ENCODE data around the gene GCAT. TPM values are rescaled to one million over a fixed set of nuclear protein-coding genes. Genes with fewer than 3 reads are reported as not detected.

The GCAT gene
- total and polyA plus RNA-seq, 11 donors: 25.2 to 83.6 (median 39.7) TPM

DNA sequence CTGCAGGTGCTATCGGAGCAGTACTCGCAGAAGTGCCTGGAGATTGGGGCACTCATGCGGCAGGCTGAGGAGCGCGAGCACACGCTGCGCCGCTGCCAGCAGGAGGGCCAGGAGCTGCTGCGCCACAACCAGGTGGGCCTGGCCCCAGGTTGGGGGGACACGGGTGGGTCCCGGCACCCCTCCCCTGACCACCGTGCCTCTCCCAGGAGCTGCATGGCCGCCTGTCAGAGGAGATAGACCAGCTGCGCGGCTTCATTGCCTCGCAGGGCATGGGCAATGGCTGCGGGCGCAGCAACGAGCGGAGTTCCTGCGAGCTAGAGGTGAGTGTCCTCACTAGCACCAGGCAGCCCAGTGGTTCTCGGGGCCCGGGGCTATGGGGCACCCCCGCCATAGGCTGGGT, 38.7 kb upstream of the GCAT start:
- TF ChIP-seq POLR2A (IDR thresholded peaks at IDR 0.05): no peak
- TF ChIP-seq CTCF (IDR thresholded peaks at IDR 0.05): no peak
- H3K9me3 ChIP-seq: no peaks in the 10 kb centered on the region

DNA sequence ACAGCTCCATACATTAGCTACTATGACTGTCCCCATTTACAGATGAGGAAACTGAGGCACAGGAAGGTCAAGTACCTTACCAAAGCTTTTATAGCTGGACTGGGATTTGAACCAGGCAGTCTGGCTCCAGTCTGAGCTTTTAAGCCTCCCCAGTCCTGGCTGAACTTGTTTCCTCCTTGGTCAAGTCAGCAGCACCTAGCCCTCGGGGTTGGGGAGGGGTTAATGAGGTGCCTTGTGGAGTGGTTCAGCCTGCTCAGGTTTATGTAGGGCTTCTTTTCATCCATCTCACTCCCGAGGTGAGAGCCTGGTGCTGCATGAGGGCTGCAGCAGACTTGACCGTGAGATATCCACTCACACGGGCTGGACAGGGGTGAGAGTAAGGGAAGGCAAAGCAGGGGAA, 36.7 kb upstream of the GCAT start:
- intact Hi-C loops (cut with DNase I): no loop called here
- Histone ChIP-seq H3K9me3 (no peaks in the 10 kb centered on the region), H3K27me3 (no peaks in the 10 kb centered on the region), H3K27ac (no peak overlapping the region), H3K4me1 (no peaks in the 10 kb centered on the region), H3K4me3 (no peak overlapping the region), H3K36me3 (peaks cover 0 to 87% (median 83%) of the 10 kb centered on the region in 9 donors)
- ATAC-seq: no peak
- DNase-seq: no peak
- 57 to 66% (median 62%) methylated on average over 4 of the region's 4 CpGs for WGBS, 4 donors
- TF ChIP-seq POLR2A (IDR thresholded peaks at IDR 0.05) (no peak), CTCF (IDR thresholded peaks at IDR 0.05) (no peak)

More for the DNA sequence above, 38.7 kb upstream of the GCAT start:
- Histone ChIP-seq H3K36me3 (peaks cover 0 to 96% (median 88%) of the 10 kb centered on the region in 9 donors), H3K27me3 (no peaks in the 10 kb centered on the region), H3K4me1 (peaks cover 0 to 12% (median 0%) of the 10 kb centered on the region in 12 donors), H3K4me3 (no peak overlapping the region), H3K27ac (no peak overlapping the region)
- 94 to 98% (median 97%) methylated on average over 19 to 24 of the region's 24 CpGs; no CpG with 5 or more reads in 1 of the 4 donors for WGBS, 4 donors
- ATAC-seq (no peak), DNase-seq (no peak)
- intact Hi-C loops (cut with DNase I): no loop called here

DNA sequence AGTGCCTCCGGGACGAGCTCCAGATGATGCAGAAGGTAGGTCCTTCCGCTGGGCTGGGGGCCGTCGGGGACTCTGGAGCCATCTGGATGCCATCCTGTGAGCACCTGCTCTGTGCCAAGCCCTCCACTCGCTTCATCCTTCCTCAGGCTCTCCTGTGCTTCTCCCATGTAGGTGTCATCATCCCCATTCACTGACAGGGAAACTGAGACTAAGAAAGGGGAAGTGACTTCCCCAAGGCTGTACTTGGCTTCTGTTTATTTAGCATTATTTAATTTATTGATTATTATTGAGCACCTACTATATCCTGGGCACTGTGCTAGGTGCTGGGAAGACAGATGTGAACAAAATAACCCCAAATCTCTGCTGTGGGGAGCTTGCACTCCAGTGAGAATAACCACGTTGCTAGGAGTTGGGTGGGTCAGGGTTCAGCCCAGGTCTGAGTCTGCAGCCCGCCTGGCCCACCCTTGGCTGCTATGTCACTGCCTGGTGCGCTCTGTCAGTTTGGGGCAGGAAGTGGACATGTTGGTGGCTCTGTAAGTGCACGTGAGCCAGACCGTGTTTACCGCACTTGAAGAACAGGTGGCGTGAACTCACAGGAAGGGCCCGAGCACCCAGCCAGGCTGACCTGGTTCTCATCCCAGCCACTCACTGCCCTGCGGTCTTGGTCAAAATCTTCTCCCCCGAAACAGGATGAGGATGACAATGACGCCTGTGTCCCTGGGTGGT, 35.9 kb upstream of the GCAT start:
- peaks cover 0 to 80% (median 76%) of the 10 kb centered on the region in 9 donors for H3K36me3 ChIP-seq
- no peak overlapping the region for H3K27ac ChIP-seq
- H3K9me3 ChIP-seq: no peaks in the 10 kb centered on the region
- intact Hi-C loops (cut with DNase I): no loop called here
- H3K4me3 ChIP-seq: no peak overlapping the region
- 88 to 90% (median 88%) methylated on average over 15 to 17 of the region's 17 CpGs for WGBS, 4 donors
- no peak for TF ChIP-seq CTCF (IDR thresholded peaks at IDR 0.05)
- TF ChIP-seq POLR2A (IDR thresholded peaks at IDR 0.05): no peak
- ATAC-seq (no peak), DNase-seq (no peak)
- peaks cover 0 to 4% (median 0%) of the 10 kb centered on the region in 12 donors for H3K4me1 ChIP-seq
- H3K27me3 ChIP-seq: no peaks in the 10 kb centered on the region

GRCh38 chr22:37774728-37775127, 33.0 kb upstream of the GCAT start:
- H3K4me1 ChIP-seq: peaks cover 0 to 11% (median 4%) of the 10 kb centered on the region in 12 donors
- H3K36me3 ChIP-seq: peaks cover 0 to 51% (median 49%) of the 10 kb centered on the region in 9 donors
- intact Hi-C loops (cut with DNase I): no loop called here
- no peak for DNase-seq
- ATAC-seq: peak in 1 of 4 donors; percentile 4
- peak overlapping the region in 1 of 12 donors; percentile 5 for H3K27ac ChIP-seq
- no peak overlapping the region for H3K4me3 ChIP-seq
- H3K27me3 ChIP-seq: no peaks in the 10 kb centered on the region
- no peaks in the 10 kb centered on the region for H3K9me3 ChIP-seq
- no peak for TF ChIP-seq POLR2A (IDR thresholded peaks at IDR 0.05)
- TF ChIP-seq CTCF (IDR thresholded peaks at IDR 0.05): no peak
- WGBS, 4 donors: 77 to 100% (median 94%) methylated on average over 1 to 3 of the region's 3 CpGs
